SJSA1 (cell line): ENCODE data around the gene ACOX1. TPM values are rescaled to one million over a fixed set of nuclear protein-coding genes. Genes with fewer than 3 reads are reported as not detected.

Source experiments
- DNase-seq, 2 experiments: peaks; one replicate each; pipeline ENCODE4 v3.0.0-alpha.2; 2015 to 2020; ENCODE audit warnings: low spot score in 2 of 2, low read depth in 1 of 2
- H3K27ac ChIP-seq: fragments of 250-450 bp; sonication (Bioruptor Pico); 2 replicates; pipeline ENCODE4 v1.5.1; 2020; ENCODE audit warnings: mild to moderate bottlenecking, moderate library complexity
- H3K27me3 ChIP-seq: fragments of 250-450 bp; sonication (Bioruptor Pico); replicated peaks from 2 replicates; pipeline ENCODE4 v1.5.1; 2020; ENCODE audit warnings: mild to moderate bottlenecking, moderate library complexity
- H3K36me3 ChIP-seq: fragments of 250-450 bp; sonication (Bioruptor Pico); 2 replicates; pipeline ENCODE4 v1.5.1; 2020; ENCODE audit warnings: mild to moderate bottlenecking
- H3K4me1 ChIP-seq: fragments of 250-450 bp; sonication (Bioruptor Pico); replicated peaks from 2 replicates; pipeline ENCODE4 v1.6.1; 2021; ENCODE audit warnings: mild to moderate bottlenecking
- H3K4me3 ChIP-seq: fragments of 250-450 bp; sonication (Bioruptor Pico); 2 replicates; pipeline ENCODE4 v1.5.1; 2020; ENCODE audit warnings: mild to moderate bottlenecking
- H3K9me3 ChIP-seq: fragments of 250-450 bp; sonication (Bioruptor Pico); replicated peaks from 2 replicates; pipeline ENCODE4 v1.5.1; 2020; ENCODE audit warnings: mild to moderate bottlenecking
- total RNA-seq: library from RNA; depleted of rRNA; stranded (reverse); fragments of >200 nt; shearing (Covaris generic); gene quantifications from 2 replicates; pipeline ENCODE4 v1.2.3, GENCODE V29; 2014; rRNA removed

Gene ACOX1
- total RNA-seq: 32.0 and 33.4 TPM in 2 replicates

DNA sequence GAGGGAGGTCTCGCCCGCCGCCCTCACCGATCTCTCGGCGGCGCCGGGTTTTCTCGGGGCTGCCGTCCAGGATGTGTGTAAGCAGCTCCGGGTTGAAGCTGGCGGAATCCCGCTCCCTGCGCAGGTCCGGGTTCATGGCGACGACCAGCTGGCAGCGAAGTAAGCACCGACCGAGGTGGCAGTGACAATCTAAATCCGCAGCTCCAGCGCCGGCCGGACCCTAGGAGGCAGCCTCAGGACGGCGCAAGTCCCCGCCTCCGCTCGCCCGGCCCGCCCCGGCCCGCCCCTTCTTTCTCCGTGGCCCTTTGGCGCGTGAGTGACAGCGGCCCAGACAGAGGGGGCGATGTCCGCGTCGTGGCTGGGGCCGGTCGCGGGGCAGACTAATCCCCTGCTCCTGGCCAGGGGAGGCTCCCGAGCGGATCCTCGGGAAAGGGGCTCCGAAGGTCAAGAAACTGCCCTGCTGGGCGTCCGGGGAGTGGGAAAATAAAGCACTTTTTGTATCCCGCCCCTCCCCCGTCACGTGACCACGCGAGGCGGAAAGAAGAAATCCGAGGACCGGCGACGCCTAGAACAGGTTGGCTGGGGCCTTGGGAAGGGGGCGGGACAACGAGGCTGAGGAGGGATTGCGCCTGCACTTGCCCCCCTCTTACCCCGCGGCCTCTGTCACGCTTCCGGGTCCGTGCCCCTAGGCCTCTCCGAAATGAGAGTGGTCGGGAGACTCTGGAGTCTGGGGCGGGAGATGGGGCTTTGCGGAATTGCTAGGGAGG lies at the start of gene ACOX1, which contains the start of gene TEN1:
Gene ACOX1, minus strand, starts transcription at position 229 of the 767 bp plus-strand sequence. Its CDS starts 93 bp downstream, at position 136.
Gene TEN1, plus strand, starts transcription at position 303 of the 767 bp plus-strand sequence. CDS start 6,953 bp downstream, outside the sequence.
- peak; percentile 100 for DNase-seq
- Histone ChIP-seq H3K27me3 (no peaks in the 10 kb centered on the region), H3K4me1 (peaks cover 27% of the 10 kb centered on the region), H3K27ac (peak within 1 kb of the TSS; percentile 90), H3K4me3 (peak within 1 kb of the TSS; percentile 65), H3K36me3 (peaks cover 22% of the 10 kb centered on the region), H3K9me3 (no peaks in the 10 kb centered on the region)

DNA sequence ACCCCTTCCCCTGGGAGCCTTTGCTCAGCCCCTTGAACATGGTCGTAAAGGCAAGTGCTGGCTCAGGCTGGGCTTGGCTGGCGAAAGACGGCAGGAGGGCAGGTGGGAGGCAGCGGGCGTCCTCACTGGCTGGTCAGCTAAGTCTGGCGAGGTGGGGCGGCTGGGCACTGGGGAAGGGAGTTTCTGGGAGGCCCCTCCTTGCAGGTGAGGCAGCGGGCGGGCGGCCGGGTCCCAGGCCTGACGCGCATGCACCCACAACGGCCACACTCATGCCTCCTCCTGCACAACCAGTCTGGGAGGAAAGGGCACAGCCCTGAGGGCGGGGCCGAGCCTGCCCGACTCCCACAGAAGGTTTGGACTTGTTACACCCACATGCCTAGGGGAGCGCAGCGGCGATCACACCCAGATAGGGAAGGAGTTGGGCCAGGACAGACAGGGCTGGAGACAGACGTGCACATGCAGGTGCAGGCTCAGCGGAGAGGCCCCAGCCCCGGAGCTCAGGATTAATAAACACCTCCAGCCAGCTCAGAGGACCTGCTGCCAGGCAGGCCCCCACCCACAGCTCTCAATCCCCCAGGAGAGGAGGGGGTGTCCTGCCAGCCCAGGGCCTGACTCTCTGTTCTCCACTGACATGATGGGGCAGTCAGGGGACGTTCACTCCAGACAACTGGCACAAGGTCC lies 48.3 kb upstream of the ACOX1 start, which contains the start of gene EVPL:
Gene EVPL, minus strand, starts transcription at position 148 of the 681 bp plus-strand sequence. Its CDS starts 108 bp downstream, at position 40.
- no peak for DNase-seq
- H3K36me3 ChIP-seq: no peaks in the 10 kb centered on the region
- peaks cover 16% of the 10 kb centered on the region for H3K4me1 ChIP-seq
- H3K4me3 ChIP-seq: no peak within 1 kb of the TSS
- H3K9me3 ChIP-seq: no peaks in the 10 kb centered on the region
- H3K27me3 ChIP-seq: no peaks in the 10 kb centered on the region
- H3K27ac ChIP-seq: no peak within 1 kb of the TSS

DNA sequence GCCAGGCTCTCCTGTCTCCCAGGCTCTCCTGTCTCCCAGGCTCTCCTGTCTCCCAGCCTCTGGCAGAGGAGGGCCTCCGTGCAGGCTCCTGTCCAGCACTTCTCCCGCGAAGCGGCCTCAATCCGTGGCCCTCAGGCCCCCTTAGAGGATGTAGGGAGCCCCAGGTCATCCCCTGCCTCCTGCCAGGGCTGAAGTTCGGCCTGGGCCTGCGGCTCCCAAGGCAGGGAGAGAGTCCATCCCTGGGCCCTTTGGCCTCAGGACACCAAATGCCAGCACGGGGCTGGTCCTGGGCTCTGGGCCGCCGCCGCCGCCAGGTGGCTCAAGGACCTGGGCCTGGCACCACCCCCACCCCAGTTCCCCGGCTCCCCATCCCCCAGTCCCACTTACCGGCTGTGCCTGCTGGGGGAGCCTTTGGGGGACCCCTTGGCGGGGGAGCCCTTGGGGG lies 47.8 kb upstream of the ACOX1 start:
- H3K36me3 ChIP-seq: no peaks in the 10 kb centered on the region

DNA sequence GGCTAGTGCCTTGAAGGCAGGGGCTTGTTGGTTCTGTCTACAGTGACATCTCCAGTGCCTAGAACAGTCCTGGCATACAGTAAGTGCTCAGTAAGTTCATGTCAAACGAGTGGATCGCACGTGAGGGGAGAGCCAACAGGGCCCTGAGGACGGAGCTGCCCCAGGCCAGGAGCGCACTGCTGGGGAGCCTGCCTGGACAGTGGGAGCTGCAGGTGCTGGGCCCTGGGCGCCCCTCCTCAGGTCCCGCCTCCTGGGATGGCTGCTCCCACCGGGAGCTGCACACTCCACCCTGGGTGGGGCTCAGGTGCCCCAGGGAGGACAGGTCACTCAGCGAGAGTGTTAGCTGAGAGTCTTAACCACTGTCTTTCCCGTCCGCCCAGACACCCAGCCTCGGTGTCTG lies 46.3 kb upstream of the ACOX1 start:
- no peak for DNase-seq
- Histone ChIP-seq H3K27ac (no peak overlapping the region), H3K4me3 (no peak overlapping the region), H3K9me3 (no peaks in the 10 kb centered on the region), H3K36me3 (no peaks in the 10 kb centered on the region), H3K27me3 (no peaks in the 10 kb centered on the region), H3K4me1 (peaks cover 10% of the 10 kb centered on the region)

More for the DNA sequence above, 47.8 kb upstream of the ACOX1 start:
- Histone ChIP-seq H3K27ac (no peak overlapping the region), H3K4me3 (no peak overlapping the region), H3K4me1 (peaks cover 16% of the 10 kb centered on the region), H3K9me3 (no peaks in the 10 kb centered on the region), H3K27me3 (no peaks in the 10 kb centered on the region)
- no peak for DNase-seq

DNA sequence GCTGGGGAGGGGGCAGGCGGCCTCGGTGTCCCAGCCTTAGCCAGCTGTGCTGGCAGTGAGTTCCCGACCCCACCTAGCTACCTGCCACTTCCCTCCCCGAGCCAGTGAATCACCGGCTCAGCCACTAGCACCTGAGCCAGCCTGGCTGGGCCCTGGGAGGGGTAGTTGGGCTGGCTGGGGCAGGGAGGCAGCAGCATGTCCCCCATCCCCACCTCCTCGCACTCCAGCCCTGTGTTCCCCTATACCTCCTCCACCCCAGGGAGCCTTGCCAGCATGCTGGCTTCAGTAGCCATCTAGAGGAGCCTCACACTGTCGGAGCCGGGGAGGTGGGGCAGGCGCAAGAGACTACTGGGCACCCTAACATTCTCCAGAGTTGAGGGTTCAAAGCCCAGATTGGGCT lies 45.4 kb upstream of the ACOX1 start:
- DNase-seq: no peak
- Histone ChIP-seq H3K27ac (no peak overlapping the region), H3K36me3 (no peaks in the 10 kb centered on the region), H3K4me3 (no peak overlapping the region), H3K9me3 (no peaks in the 10 kb centered on the region), H3K27me3 (0 out of 2 replicates have a peak, but pooled peaks cover 3% of the 10 kb centered on the region), H3K4me1 (peaks cover 3% of the 10 kb centered on the region)

DNA sequence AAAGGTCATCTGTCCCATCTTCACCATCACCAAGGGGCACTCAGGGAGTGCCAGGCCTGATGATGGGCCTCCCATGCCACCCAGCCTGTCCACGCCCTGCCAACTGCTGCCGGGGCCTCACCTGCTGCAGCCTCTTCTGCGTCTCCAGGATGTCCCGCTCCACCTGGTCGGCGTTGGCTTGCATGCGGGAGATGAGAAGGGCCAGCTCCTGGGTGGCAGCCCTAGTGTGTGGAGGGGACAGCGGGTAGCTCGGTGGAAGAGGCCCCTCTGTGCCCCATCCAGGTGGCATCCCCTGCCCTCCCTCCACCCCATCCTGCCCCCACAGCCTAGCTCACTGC lies 44.9 kb upstream of the ACOX1 start:
- H3K4me3 ChIP-seq: no peak overlapping the region
- H3K36me3 ChIP-seq: no peaks in the 10 kb centered on the region
- H3K27me3 ChIP-seq: 0 out of 2 replicates have a peak, but pooled peaks cover 3% of the 10 kb centered on the region
- no peaks in the 10 kb centered on the region for H3K9me3 ChIP-seq
- no peaks in the 10 kb centered on the region for H3K4me1 ChIP-seq
- H3K27ac ChIP-seq: no peak overlapping the region
- no peak for DNase-seq

DNA sequence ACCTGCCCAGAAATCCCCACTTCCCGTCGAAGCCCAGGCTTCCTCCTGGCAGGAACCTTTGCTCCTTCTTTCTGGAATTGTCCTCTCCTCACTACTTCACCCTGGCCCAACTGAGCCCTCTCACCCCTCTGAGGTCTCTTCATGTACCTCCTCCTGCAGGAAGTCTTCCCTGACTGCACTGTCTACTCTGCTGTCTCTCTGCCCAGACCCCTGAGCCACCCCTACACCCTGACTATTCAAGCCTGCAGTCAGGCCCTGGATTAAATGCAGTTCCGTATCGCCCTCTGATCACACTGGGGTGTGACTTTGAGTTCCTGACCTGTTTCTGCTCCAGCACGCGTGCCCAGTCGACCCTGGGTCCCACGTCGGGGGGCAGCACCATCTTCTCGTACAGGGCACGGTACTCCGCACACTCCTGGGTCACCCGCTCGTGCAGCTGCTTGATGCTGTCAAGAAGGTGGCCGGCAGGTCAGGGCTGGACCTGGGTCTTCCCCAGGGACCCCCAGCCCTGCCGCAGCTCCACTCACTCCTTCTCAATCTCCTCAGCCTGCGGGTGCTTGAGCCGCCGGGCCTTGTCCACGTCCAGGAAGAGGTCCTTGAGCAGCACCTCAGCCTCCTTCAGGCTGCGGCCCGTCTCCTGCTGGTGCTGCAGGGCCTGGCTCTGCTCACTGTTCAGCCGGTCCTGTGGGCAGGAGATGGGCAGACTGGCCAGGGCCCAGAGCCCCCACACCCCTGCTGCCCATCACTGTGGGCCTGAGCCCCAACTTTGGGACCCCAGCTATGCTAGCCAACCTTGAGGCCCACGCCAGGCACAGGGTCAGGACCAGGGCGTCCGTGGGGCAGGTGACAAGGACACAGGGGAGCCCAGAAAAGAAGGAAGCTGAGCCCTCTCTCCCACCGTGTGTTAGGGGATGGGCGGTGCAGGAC lies 44.3 kb upstream of the ACOX1 start:
- Histone ChIP-seq H3K36me3 (no peaks in the 10 kb centered on the region), H3K27me3 (0 out of 2 replicates have a peak, but pooled peaks cover 3% of the 10 kb centered on the region), H3K4me1 (no peaks in the 10 kb centered on the region), H3K4me3 (no peak overlapping the region), H3K9me3 (no peaks in the 10 kb centered on the region), H3K27ac (no peak overlapping the region)
- DNase-seq: no peak

DNA sequence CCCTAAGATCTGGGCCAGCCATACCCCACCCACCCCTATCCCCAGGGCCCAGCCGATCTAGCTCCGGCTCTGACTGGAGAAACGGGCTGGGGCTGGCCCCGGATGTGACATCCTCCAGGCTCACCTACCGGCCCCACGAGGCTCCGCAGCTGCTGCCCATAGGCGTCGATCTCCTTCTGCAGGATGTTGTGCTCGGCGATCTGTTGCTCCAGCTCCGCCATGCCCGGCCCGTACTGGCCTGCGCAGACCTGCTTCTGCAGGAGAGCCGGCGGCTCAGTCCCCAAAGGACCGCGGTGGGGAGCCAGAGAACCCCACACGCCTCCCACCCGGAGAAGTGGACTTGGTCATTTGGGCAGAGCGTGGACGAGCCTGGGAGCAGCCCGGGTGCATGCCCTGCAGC lies 43.3 kb upstream of the ACOX1 start:
- Histone ChIP-seq H3K9me3 (no peaks in the 10 kb centered on the region), H3K4me3 (no peak overlapping the region), H3K4me1 (no peaks in the 10 kb centered on the region), H3K27ac (no peak overlapping the region), H3K27me3 (0 out of 2 replicates have a peak, but pooled peaks cover 3% of the 10 kb centered on the region), H3K36me3 (no peaks in the 10 kb centered on the region)
- DNase-seq: no peak

DNA sequence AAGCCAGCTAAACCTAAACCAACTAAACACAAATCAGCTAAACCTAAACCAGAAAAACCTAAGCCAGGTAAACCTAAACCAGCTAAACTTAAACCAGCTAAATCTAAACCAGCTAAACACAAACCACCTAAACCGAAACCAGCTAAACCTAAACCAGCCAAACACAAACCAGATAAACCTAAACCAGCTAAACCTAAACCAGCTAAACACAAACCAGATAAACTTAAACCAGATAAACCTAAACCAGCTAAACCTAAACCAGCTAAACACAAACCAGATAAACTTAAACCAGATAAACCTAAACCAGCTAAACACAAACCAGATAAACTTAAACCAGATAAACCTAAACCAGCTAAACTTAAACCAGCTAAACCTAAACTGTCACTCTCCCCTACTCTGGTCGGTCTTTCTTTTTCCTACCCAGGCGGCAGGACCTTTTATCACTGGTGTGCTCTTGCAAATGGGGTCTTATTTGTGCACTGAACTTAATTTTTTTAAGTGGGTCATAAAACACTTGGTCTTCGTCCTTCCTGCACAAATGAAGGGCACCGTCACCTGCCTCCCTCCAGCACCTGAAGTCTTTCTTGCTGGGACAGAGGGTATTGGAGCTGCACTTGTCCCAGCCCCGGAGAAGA lies 41.0 kb upstream of the ACOX1 start:
- no peaks in the 10 kb centered on the region for H3K9me3 ChIP-seq
- DNase-seq: no peak
- peaks cover 3% of the 10 kb centered on the region; the same call in 1 of the 2 replicates for H3K27me3 ChIP-seq
- H3K27ac ChIP-seq: no peak overlapping the region
- no peaks in the 10 kb centered on the region for H3K36me3 ChIP-seq
- no peak overlapping the region for H3K4me3 ChIP-seq
- H3K4me1 ChIP-seq: no peaks in the 10 kb centered on the region; the same call in 1 of the 2 replicates

DNA sequence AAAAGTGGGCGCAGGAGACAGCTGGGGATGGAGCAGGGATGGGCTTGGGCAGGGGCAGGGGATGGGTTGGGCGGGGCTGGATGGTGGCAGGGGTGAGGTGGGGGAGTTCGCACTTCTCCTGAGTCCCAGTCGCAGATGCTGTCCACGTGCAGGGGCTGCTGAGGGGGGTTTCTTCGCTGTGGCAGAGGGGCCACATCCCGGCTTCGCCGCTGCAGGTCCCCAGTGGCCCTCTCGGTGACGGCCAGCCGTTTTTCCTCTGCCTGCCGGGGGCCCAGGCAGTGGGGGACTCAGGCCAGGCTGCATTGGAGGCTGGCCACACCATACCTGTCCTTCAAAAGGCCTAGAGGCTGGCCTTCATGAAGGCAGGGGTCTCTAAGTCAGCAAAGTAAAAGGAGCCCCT lies 39.8 kb upstream of the ACOX1 start:
- H3K9me3 ChIP-seq: no peaks in the 10 kb centered on the region
- peaks cover 6% of the 10 kb centered on the region; the same call in 1 of the 2 replicates for H3K27me3 ChIP-seq
- DNase-seq: no peak
- H3K27ac ChIP-seq: no peak overlapping the region
- H3K4me1 ChIP-seq: peaks cover 8% of the 10 kb centered on the region
- no peaks in the 10 kb centered on the region for H3K36me3 ChIP-seq
- no peak overlapping the region for H3K4me3 ChIP-seq

DNA sequence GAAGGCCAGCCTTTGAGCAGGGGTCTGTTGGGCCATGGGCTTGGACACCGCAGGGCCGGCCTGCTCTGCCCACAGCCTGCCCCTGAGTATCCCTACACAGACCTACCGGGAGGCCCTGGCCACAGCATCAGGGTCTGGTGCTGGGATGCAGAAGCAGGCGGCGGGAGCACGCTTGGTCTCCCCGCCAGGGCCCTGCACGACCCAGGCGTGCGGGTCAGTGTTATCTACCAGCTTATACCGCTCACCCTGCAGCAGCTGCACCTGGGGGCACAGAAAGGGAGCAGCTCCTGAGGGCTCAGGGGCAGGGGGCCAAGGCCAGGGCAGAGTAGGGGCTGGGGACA lies 39.3 kb upstream of the ACOX1 start:
- H3K27me3 ChIP-seq: peaks cover 6% of the 10 kb centered on the region; the same call in 1 of the 2 replicates
- H3K9me3 ChIP-seq: no peaks in the 10 kb centered on the region
- DNase-seq: no peak
- no peaks in the 10 kb centered on the region for H3K36me3 ChIP-seq
- H3K4me3 ChIP-seq: no peak overlapping the region
- no peak overlapping the region for H3K27ac ChIP-seq
- peaks cover 13% of the 10 kb centered on the region for H3K4me1 ChIP-seq

DNA sequence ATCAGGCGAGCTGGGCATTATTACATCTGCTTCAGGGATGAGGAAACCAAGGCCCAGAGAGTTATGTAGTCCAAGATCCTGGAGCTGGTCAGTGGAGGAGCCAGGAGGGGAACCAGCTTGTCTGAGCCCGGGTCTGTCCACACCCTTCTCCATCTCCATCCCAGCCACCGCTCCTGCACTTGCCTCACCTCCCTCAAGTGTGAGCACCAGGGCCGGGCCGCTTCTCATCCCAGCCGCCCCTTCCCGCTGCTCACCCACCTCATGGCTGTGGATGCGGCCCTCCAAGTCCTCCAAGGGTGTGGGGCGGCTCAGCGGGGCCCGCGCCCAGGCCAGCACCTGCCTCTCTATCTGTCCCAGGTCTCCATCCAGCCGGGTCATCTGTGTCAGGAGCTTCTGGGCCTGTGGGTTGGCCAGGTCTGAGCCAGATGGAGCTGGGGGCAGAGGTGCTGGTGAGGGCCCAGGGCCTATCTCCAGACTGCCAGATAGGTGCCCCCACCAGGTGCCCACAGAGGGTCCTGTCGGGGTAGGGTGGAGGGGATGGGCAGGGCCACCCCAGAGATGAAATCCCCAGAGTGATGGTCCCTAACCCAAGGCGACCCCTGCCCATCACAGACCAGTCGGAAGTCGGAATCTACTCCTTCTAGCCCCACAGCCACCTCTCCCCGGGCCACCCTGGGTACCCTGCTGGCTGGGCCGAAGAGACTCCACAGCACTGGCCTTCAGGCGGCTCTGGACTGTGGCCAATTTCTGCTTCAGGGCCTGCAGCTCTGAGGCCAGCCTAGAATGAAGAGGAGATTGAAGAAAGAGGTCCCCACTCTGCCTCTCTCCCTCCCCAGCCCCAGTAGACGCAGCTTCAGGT lies 38.7 kb upstream of the ACOX1 start:
- Histone ChIP-seq H3K4me1 (peaks cover 13% of the 10 kb centered on the region), H3K9me3 (no peaks in the 10 kb centered on the region), H3K36me3 (no peaks in the 10 kb centered on the region), H3K27me3 (peaks cover 6% of the 10 kb centered on the region; the same call in 1 of the 2 replicates), H3K4me3 (no peak overlapping the region), H3K27ac (no peak overlapping the region)
- DNase-seq: no peak
